ENCODE measurements around the gene EPN2.
A peak's percentile ranks its signal among the peaks of the same experiment; 100 is the strongest.

EPN2 gene

DNA sequence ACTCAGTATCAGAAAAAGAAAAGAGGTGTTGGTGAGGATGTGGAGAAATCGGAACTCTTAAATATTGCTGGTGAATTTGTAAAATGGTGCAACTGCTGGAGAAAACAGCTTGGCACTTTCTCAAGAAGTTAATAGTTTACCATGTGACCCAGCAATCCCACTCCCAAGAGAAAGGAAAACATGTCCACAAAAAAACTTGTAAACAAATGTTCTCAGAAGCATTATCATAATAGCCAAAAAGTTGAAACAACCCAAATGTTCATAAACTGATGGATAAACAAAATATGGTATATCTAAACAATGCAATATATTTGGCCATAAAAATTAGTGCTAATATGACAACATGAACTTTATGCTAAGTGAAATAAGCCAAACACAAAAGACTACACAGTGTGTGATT, 138.6 kb downstream of the EPN2 start:
- Histone ChIP-seq H3K27me3 (no peaks in the 10 kb centered on the region), H3K4me3 (ENCODE audit: low read depth, low read length) (no peak overlapping the region), H3K36me3 (no peaks in the 10 kb centered on the region; the same call in 1 of the 2 replicates), H3K4me1 (no peaks in the 10 kb centered on the region), H3K9me3 (no peaks in the 10 kb centered on the region)
- no peak for DNase-seq
- TF ChIP-seq, protein P1, sequence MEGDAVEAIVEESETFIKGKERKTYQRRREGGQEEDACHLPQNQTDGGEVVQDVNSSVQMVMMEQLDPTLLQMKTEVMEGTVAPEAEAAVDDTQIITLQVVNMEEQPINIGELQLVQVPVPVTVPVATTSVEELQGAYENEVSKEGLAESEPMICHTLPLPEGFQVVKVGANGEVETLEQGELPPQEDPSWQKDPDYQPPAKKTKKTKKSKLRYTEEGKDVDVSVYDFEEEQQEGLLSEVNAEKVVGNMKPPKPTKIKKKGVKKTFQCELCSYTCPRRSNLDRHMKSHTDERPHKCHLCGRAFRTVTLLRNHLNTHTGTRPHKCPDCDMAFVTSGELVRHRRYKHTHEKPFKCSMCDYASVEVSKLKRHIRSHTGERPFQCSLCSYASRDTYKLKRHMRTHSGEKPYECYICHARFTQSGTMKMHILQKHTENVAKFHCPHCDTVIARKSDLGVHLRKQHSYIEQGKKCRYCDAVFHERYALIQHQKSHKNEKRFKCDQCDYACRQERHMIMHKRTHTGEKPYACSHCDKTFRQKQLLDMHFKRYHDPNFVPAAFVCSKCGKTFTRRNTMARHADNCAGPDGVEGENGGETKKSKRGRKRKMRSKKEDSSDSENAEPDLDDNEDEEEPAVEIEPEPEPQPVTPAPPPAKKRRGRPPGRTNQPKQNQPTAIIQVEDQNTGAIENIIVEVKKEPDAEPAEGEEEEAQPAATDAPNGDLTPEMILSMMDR (IDR thresholded peaks at IDR 0.05; ENCODE audit: low read depth, low read length), result no peak

DNA sequence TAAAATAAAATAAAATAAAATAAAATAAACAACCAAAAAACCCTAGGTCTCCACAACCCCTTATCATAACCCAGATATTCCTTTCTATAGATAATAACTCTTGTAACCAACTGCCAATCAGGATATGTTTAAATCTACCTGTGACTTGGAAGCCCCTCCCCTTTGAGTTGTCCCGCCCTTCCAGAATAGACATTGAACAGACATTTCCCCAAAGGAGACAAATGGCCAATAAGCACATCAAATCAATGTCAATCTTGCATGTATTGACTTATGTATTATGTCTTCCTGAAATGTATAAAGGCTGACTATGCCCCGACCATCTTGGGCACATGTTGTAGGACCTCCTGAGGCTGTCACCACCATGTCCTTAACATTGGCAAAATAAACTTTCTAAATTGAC, 139.6 kb downstream of the EPN2 start:
- Histone ChIP-seq H3K4me1 (no peaks in the 10 kb centered on the region), H3K9me3 (no peaks in the 10 kb centered on the region), H3K27me3 (no peaks in the 10 kb centered on the region), H3K4me3 (ENCODE audit: low read depth, low read length) (peak overlapping the region; percentile 78), H3K36me3 (peaks cover 6% of the 10 kb centered on the region; the same call in 1 of the 2 replicates)
- DNase-seq, result no peak
- TF ChIP-seq, protein P1 (IDR thresholded peaks at IDR 0.05; ENCODE audit: low read depth, low read length), result no peak

DNA sequence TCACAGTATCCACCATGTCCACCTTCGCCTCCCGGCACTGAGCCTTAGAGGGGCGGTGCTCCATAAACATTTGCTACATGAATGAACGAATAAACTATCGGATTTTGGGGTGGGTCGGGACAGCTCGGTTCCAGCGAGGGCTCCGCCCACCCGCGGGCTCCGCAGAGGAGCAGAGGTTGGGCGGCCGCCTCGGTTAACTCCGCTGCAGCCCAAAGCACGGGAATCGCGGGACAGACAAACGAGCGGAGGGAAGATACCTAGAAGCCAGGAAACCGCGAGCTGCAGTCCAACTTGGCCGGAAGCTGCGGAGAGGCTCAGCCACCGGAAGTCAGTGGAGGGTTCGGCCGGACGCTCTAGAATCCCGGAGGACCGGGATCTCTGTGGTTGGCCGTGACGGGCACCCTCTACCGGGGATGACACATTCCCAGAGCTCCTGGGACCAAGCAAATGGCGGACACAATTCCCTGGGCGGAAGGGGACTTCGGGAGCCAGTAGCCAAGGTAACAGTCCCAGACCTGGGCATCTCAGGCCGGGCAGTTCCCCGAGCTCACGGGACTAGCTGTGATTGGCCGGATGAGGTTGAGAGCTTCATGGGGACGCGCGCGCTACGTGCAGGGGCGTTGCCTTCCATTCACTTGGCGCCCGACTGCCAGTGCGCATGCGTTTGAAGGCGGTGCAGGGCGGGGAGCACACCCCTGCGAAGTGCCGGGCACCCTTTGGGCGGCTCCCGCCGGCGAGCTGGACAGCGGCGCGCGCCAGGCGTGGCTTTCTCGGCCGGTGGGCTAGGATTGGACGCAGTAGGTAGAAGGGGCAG, 140.6 kb downstream of the EPN2 start:
- Histone ChIP-seq H3K27me3 (no peaks in the 10 kb centered on the region), H3K4me3 (ENCODE audit: low read depth, low read length) (peak overlapping the region; percentile 78), H3K4me1 (no peaks in the 10 kb centered on the region), H3K9me3 (no peaks in the 10 kb centered on the region), H3K36me3 (peaks cover 6% of the 10 kb centered on the region; the same call in 1 of the 2 replicates)
- TF ChIP-seq, protein P1 (IDR thresholded peaks at IDR 0.05; ENCODE audit: low read depth, low read length), result no peak
- DNase-seq, result peak; percentile 94

DNA sequence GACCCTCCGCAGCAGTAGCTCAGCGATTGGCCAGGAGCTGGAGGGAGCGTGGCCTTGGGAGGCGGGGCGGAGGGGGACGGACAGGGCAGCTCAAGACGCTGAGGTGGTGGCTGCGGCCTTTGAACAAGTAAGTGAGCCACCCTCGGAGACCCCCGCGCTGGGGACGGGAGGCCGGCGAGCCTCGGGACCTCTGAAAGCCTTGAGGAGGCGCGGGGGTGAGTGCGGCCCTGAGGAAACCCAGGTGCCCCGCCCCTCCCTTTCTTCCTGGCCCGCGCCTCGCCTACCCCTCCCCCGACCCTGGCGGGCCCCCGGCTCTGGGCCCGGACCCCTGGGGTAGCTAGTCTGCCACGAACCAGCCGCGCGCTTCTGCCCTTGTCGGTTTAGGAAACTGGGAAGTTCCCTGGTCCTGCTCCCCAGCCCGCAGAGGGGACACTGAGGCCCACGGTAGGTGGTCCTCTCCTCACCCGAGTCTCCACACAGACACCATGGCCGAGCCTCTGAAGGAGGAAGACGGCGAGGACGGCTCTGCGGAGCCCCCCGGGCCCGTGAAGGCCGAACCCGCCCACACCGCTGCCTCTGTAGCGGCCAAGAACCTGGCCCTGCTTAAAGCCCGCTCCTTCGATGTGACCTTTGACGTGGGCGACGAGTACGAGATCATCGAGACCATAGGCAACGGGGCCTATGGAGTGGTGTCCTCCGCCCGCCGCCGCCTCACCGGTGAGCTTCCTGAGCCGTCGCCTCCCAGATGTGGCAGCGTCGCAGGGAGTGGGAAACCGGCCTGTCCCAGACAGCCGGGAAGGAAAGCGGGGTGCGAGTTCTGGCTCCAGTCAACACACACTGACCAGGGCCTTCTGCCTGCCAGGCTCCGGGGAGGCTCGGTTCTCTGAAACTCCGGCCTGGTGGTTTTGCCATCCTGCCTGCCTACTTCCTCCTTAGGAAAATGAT, 141.5 kb downstream of the EPN2 start, which contains the start of gene MAPK7:
TSS of gene MAPK7 (plus strand) at position 83 of the 945 bp plus-strand sequence. CDS start at position 486, 403 bp downstream.
- H3K4me3 ChIP-seq (ENCODE audit: low read depth, low read length), result peak within 1 kb of the TSS; percentile 78
- TF ChIP-seq, protein P1 (IDR thresholded peaks at IDR 0.05; ENCODE audit: low read depth, low read length), result no peak
- no peaks in the 10 kb centered on the region for H3K9me3 ChIP-seq
- no peaks in the 10 kb centered on the region for H3K27me3 ChIP-seq
- H3K36me3 ChIP-seq, result peaks cover 6% of the 10 kb centered on the region; the same call in 1 of the 2 replicates
- no peak for DNase-seq
- H3K4me1 ChIP-seq, result no peaks in the 10 kb centered on the region

DNA sequence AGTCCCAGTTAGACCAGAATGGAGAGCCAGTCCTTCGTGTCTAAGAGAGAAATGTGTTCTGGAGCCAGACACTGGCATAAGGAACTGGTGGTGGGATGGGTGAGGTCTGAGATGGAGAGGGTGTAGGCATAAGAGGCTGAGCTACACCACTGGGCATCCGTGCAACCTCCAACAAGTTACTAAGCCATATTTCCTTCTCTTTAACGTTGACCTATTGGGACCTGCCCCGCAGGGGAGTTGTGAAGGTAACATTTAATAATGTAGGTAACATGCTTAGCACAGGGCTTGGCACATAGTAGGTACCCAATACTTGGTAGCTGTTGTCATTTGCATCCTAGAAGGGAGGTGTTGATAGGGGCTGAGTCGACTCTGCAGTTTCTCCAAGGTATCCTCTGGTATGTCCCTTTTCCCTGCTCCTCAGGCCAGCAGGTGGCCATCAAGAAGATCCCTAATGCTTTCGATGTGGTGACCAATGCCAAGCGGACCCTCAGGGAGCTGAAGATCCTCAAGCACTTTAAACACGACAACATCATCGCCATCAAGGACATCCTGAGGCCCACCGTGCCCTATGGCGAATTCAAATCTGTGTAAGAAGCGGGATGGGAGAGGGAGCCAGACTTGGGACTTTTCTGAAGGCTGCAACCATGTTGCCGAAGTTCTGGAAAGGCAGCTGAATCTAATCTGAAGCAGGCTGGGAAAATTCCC, 142.3 kb downstream of the EPN2 start:
- H3K36me3 ChIP-seq, result peaks cover 6% of the 10 kb centered on the region; the same call in 1 of the 2 replicates
- no peaks in the 10 kb centered on the region for H3K4me1 ChIP-seq
- H3K27me3 ChIP-seq, result no peaks in the 10 kb centered on the region
- H3K4me3 ChIP-seq (ENCODE audit: low read depth, low read length), result peak overlapping the region; percentile 78
- DNase-seq, result no peak
- TF ChIP-seq, protein P1 (IDR thresholded peaks at IDR 0.05; ENCODE audit: low read depth, low read length), result no peak
- no peaks in the 10 kb centered on the region for H3K9me3 ChIP-seq

Data from BE2C (cell line).